ENCODE measurements around the gene FICD. TPM values are rescaled to one million over a fixed set of nuclear protein-coding genes. Genes with fewer than 3 reads are reported as not detected.

Gene FICD
- total and polyA plus RNA-seq, 2 donors (not counting 1 experiment from before 2014, with no cell fraction given), result 1.2 to 9.1 TPM

DNA sequence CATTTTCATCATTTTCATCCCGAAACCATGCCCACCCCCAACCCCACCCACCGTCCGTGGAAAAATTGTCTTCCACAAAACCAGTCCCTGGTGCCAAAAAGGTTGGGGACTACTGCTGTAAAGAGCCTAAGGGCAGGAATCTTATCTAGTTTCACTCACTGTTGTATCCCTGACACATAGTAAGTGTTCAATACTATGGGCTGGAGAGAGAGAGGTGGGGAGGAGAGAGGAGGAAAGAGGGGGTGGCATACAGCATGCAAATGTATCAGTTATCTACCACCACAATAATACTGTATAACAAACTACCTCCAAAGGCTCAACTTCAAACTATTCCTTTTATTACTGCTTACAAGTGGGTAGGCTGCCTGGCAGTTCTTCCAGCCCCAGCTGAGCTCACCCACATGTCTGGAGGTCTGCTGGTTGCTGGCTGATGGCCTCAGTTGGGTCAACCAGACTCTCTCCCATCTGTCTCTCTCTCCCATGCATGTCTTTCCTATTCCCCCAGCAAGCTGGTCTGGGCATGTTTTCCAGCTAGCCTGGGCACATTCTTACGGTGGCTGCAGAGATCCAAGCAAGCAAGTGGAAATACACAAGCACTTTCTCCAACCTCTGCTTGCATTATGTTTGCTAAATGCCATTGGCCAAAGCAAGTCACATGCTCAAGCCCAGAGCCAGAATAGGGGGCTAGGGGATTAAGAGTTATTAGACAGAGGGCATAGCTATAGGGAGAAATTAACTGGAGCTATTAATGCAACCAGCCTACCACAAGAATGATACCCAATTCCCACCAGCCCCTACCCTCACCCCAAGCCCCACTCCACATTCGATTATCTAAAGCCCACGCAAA, 31.6 kb upstream of the FICD start:
- WGBS (ENCODE audit: insufficient coverage), result 50% methylated on average over 2 of the region's 6 CpGs
- H3K4me1 Mint-ChIP-seq, result no peaks in the 10 kb centered on the region
- H3K27ac ChIP-seq (ENCODE audit: low read length in 2 of 2), result no peak overlapping the region
- peaks cover 74% of the 10 kb centered on the region for H3K27me3 Mint-ChIP-seq
- H3K27ac Mint-ChIP-seq, result no peak overlapping the region
- H3K4me3 Mint-ChIP-seq, result no peak overlapping the region
- peaks cover 5% of the 10 kb centered on the region for H3K9me3 Mint-ChIP-seq (ENCODE audit: insufficient read depth)
- no peak overlapping the region for H2AFZ ChIP-seq (ENCODE audit: insufficient read depth, low read depth, low read length, poor library complexity, severe bottlenecking)
- H3K36me3 ChIP-seq (replicated peaks in 1 of 2; ENCODE audit: control extremely low read depth in 1 of 2, control insufficient read depth in 1 of 2, extremely low read depth in 1 of 2, insufficient read depth in 2 of 2, low read length in 1 of 2), result no peaks in the 10 kb centered on the region
- no peak overlapping the region for H3K9ac ChIP-seq (ENCODE audit: low read length)
- CTCF ChIA-PET, result no interaction called here
- no peak for ATAC-seq (ENCODE audit: low read depth)
- no peak overlapping the region for H3K4me2 ChIP-seq (replicated peaks; ENCODE audit: low read depth, low read length, poor library complexity, severe bottlenecking)
- no peaks in the 10 kb centered on the region for H3K4me1 ChIP-seq (ENCODE audit: control insufficient read depth in 2 of 2, insufficient read depth in 2 of 2, low read length in 2 of 2)
- no peaks in the 10 kb centered on the region for H4K20me1 ChIP-seq (ENCODE audit: control insufficient read depth, insufficient read depth, low read length, poor library complexity, severe bottlenecking)
- TF ChIP-seq, protein P1, sequence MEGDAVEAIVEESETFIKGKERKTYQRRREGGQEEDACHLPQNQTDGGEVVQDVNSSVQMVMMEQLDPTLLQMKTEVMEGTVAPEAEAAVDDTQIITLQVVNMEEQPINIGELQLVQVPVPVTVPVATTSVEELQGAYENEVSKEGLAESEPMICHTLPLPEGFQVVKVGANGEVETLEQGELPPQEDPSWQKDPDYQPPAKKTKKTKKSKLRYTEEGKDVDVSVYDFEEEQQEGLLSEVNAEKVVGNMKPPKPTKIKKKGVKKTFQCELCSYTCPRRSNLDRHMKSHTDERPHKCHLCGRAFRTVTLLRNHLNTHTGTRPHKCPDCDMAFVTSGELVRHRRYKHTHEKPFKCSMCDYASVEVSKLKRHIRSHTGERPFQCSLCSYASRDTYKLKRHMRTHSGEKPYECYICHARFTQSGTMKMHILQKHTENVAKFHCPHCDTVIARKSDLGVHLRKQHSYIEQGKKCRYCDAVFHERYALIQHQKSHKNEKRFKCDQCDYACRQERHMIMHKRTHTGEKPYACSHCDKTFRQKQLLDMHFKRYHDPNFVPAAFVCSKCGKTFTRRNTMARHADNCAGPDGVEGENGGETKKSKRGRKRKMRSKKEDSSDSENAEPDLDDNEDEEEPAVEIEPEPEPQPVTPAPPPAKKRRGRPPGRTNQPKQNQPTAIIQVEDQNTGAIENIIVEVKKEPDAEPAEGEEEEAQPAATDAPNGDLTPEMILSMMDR (IDR thresholded peaks at IDR 0.05), result no peak
- TF ChIP-seq EZH2 (IDR thresholded peaks at IDR 0.05; ENCODE audit: borderline replicate concordance, insufficient read depth, low read depth, low read length, poor library complexity, severe bottlenecking), result no peak
- peaks cover 0 to 8% (median 2%) of the 10 kb centered on the region in 4 experiments for H3K27me3 ChIP-seq (replicated peaks in 1 of 4; ENCODE audit: control extremely low read depth in 1 of 4, control insufficient read depth in 3 of 4, insufficient read depth in 4 of 4, low read length in 3 of 4)
- intact Hi-C loops (cut with micrococcal nuclease), result no loop called here
- POLR2A ChIA-PET, result no interaction called here
- H3K79me2 ChIP-seq (ENCODE audit: control insufficient read depth, insufficient read depth, low read length), result no peaks in the 10 kb centered on the region
- DNase-seq, result no peak
- H3K4me3 ChIP-seq (ENCODE audit: control extremely low read depth in 1 of 5, extremely low read depth in 1 of 5, insufficient read depth in 1 of 5, low read depth in 2 of 5, low read length in 4 of 5), result no peak overlapping the region
- peaks cover 0 to 4% (median 0%) of the 10 kb centered on the region in 3 donors for H3K9me3 ChIP-seq (ENCODE audit: control extremely low read depth in 1 of 3, control insufficient read depth in 2 of 3, insufficient read depth in 1 of 3, low read length in 2 of 3)

DNA sequence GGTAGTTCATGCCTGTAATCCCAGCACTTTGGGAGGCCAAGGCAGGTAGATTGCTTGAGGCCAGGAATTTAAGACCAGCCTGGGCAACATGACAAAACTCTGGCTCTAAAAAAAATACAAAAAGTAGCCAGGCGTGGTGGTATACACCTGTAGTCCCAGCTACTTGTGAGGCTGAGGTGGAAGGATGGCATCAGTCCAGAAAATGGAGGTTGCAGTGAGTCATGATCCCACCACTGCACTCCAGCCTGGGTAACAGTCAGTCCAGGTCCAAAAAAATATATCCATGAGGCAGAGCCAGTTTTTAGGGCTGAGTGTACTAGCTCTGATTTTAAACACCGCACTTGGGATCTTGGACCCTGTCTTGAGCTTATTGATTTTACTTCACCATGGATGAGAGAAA, 30.6 kb upstream of the FICD start:
- Histone ChIP-seq H3K36me3 (replicated peaks in 1 of 2; ENCODE audit: control extremely low read depth in 1 of 2, control insufficient read depth in 1 of 2, extremely low read depth in 1 of 2, insufficient read depth in 2 of 2, low read length in 1 of 2) (no peaks in the 10 kb centered on the region), H3K4me2 (replicated peaks; ENCODE audit: low read depth, low read length, poor library complexity, severe bottlenecking) (no peak overlapping the region), H3K4me3 (ENCODE audit: control extremely low read depth in 1 of 5, extremely low read depth in 1 of 5, insufficient read depth in 1 of 5, low read depth in 2 of 5, low read length in 4 of 5) (no peak overlapping the region), H3K27me3 (replicated peaks in 1 of 4; ENCODE audit: control extremely low read depth in 1 of 4, control insufficient read depth in 3 of 4, insufficient read depth in 4 of 4, low read length in 3 of 4) (peaks cover 0 to 8% (median under 1%) of the 10 kb centered on the region in 4 experiments), H2AFZ (ENCODE audit: insufficient read depth, low read depth, low read length, poor library complexity, severe bottlenecking) (no peak overlapping the region), H3K9ac (ENCODE audit: low read length) (no peak overlapping the region), H3K27ac (ENCODE audit: low read length in 2 of 2) (no peak overlapping the region), H3K4me1 (ENCODE audit: control insufficient read depth in 2 of 2, insufficient read depth in 2 of 2, low read length in 2 of 2) (no peaks in the 10 kb centered on the region), H4K20me1 (ENCODE audit: control insufficient read depth, insufficient read depth, low read length, poor library complexity, severe bottlenecking) (no peaks in the 10 kb centered on the region), H3K79me2 (ENCODE audit: control insufficient read depth, insufficient read depth, low read length) (no peaks in the 10 kb centered on the region), H3K9me3 (ENCODE audit: control extremely low read depth in 1 of 3, control insufficient read depth in 2 of 3, insufficient read depth in 1 of 3, low read length in 2 of 3) (peaks cover 0 to 4% (median 0%) of the 10 kb centered on the region in 3 donors)
- no peak for DNase-seq
- ATAC-seq (ENCODE audit: low read depth), result no peak
- WGBS (ENCODE audit: insufficient coverage), result 83% methylated on average over 2 of the region's 2 CpGs
- ChIA-PET POLR2A (no interaction called here), CTCF (no interaction called here)
- Mint-ChIP-seq H3K4me3 (no peak overlapping the region), H3K27ac (no peak overlapping the region), H3K9me3 (ENCODE audit: insufficient read depth) (peaks cover 5% of the 10 kb centered on the region), H3K27me3 (peaks cover 71% of the 10 kb centered on the region), H3K4me1 (no peaks in the 10 kb centered on the region)
- TF ChIP-seq EZH2 (IDR thresholded peaks at IDR 0.05; ENCODE audit: borderline replicate concordance, insufficient read depth, low read depth, low read length, poor library complexity, severe bottlenecking), result no peak
- TF ChIP-seq, protein P1 (IDR thresholded peaks at IDR 0.05), result no peak
- intact Hi-C loops (cut with micrococcal nuclease), result no loop called here
